ENCODE measurements around the gene PTPN5. TPM values are rescaled to one million over a fixed set of nuclear protein-coding genes. Genes with fewer than 3 reads are reported as not detected.

PTPN5 gene
- total RNA-seq, 1 experiment from 2014 or later: not detected

GRCh38 chr11:18739685-18740084 lies 51.9 kb downstream of the PTPN5 start:
- H3K36me3 ChIP-seq (ENCODE audit: control insufficient read depth in 1 of 2, insufficient read depth in 2 of 2, low read length in 2 of 2): no peaks in the 10 kb centered on the region
- no peaks in the 10 kb centered on the region for H3K9me3 ChIP-seq (ENCODE audit: control insufficient read depth in 1 of 2, insufficient read depth in 1 of 2, low read depth in 1 of 2, low read length in 2 of 2)
- H3K79me2 ChIP-seq (ENCODE audit: insufficient read depth, low read length): no peaks in the 10 kb centered on the region
- no peaks in the 10 kb centered on the region for H3K27me3 ChIP-seq (ENCODE audit: insufficient read depth, low read length)
- ChIA-PET POLR2A (no interaction called here), RAD21 (ENCODE audit: low non-redundant PET in 1 of 2, low total read pairs in 2 of 2, uncharacterized antibody in 2 of 2, unreplicated experiment in 2 of 2) (no interaction called here), CTCF (interaction anchor here (0.8 to 2.6 kb wide), 2 partner anchors 18 to 25 kb away, joined by 3 to 8 read pairs; no protein-coding TSS in a partner anchor)
- no peak overlapping the region for H2AFZ ChIP-seq (ENCODE audit: low read depth, low read length, poor library complexity, severe bottlenecking)
- H3K9me2 ChIP-seq (ENCODE audit: insufficient read depth): no peaks in the 10 kb centered on the region
- H3K27ac ChIP-seq (ENCODE audit: low read depth, low read length): no peak overlapping the region
- intact Hi-C loops (cut with micrococcal nuclease): no loop called here
- no peak for DNase-seq (ENCODE audit: low read depth, low spot score)
- no peak overlapping the region for H3K4me3 ChIP-seq (replicated peaks in 1 of 2; ENCODE audit: low read depth in 1 of 2, low read length in 2 of 2)
- BruUV-seq (replicated peaks): no TSS peak
- H4K20me1 ChIP-seq (ENCODE audit: insufficient read depth): no peaks in the 10 kb centered on the region
- TF ChIP-seq, protein P1, sequence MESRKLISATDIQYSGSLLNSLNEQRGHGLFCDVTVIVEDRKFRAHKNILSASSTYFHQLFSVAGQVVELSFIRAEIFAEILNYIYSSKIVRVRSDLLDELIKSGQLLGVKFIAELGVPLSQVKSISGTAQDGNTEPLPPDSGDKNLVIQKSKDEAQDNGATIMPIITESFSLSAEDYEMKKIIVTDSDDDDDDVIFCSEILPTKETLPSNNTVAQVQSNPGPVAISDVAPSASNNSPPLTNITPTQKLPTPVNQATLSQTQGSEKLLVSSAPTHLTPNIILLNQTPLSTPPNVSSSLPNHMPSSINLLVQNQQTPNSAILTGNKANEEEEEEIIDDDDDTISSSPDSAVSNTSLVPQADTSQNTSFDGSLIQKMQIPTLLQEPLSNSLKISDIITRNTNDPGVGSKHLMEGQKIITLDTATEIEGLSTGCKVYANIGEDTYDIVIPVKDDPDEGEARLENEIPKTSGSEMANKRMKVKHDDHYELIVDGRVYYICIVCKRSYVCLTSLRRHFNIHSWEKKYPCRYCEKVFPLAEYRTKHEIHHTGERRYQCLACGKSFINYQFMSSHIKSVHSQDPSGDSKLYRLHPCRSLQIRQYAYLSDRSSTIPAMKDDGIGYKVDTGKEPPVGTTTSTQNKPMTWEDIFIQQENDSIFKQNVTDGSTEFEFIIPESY (IDR thresholded peaks at IDR 0.05; ENCODE audit: extremely low read depth, insufficient replicate concordance, low read length): no peak
- no peak for TF ChIP-seq MAX (IDR thresholded peaks at IDR 0.05)
- no peak for TF ChIP-seq TCF7L2 (IDR thresholded peaks at IDR 0.05; ENCODE audit: borderline replicate concordance, extremely low read depth, insufficient read depth, insufficient read length)
- no peak for TF ChIP-seq JUND (IDR thresholded peaks at IDR 0.05)
- no peak for TF ChIP-seq YY1 (IDR thresholded peaks at IDR 0.05; ENCODE audit: extremely low read depth, insufficient replicate concordance, low read depth, low read length)
- no peak for TF ChIP-seq CBX3 (IDR thresholded peaks at IDR 0.05; ENCODE audit: low read depth)
- TF ChIP-seq EZH2phosphoT487 (IDR thresholded peaks at IDR 0.05; ENCODE audit: borderline replicate concordance): no peak
- TF ChIP-seq FOSL1 (IDR thresholded peaks at IDR 0.05; ENCODE audit: low read depth): no peak
- TF ChIP-seq REST (IDR thresholded peaks at IDR 0.05; ENCODE audit: low read depth): no peak
- no peak for TF ChIP-seq POLR2AphosphoS5 (IDR thresholded peaks at IDR 0.05; ENCODE audit: low read depth, low read length)
- TF ChIP-seq SIN3A (IDR thresholded peaks at IDR 0.05; ENCODE audit: low read depth): no peak
- no peak for TF ChIP-seq RAD21 (IDR thresholded peaks at IDR 0.05; ENCODE audit: low read depth)
- no peak for TF ChIP-seq ATF3 (IDR thresholded peaks at IDR 0.05)
- TF ChIP-seq CEBPB (IDR thresholded peaks at IDR 0.05; ENCODE audit: low read depth): no peak
- no peak for TF ChIP-seq POLR2A (IDR thresholded peaks at IDR 0.05; ENCODE audit: borderline replicate concordance, extremely low read depth, insufficient read depth, insufficient read length)
- TF ChIP-seq EZH2 (IDR thresholded peaks at IDR 0.05): no peak
- TF ChIP-seq, protein P2, sequence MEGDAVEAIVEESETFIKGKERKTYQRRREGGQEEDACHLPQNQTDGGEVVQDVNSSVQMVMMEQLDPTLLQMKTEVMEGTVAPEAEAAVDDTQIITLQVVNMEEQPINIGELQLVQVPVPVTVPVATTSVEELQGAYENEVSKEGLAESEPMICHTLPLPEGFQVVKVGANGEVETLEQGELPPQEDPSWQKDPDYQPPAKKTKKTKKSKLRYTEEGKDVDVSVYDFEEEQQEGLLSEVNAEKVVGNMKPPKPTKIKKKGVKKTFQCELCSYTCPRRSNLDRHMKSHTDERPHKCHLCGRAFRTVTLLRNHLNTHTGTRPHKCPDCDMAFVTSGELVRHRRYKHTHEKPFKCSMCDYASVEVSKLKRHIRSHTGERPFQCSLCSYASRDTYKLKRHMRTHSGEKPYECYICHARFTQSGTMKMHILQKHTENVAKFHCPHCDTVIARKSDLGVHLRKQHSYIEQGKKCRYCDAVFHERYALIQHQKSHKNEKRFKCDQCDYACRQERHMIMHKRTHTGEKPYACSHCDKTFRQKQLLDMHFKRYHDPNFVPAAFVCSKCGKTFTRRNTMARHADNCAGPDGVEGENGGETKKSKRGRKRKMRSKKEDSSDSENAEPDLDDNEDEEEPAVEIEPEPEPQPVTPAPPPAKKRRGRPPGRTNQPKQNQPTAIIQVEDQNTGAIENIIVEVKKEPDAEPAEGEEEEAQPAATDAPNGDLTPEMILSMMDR (IDR thresholded peaks at IDR 0.05 in 2 of 3, conservative IDR thresholded peaks at IDR 0.05 in 1 of 3; ENCODE audit: borderline replicate concordance in 1 of 3, insufficient read depth in 1 of 3, low read depth in 2 of 3, low read length in 2 of 3): no peak
- TF ChIP-seq SRF (IDR thresholded peaks at IDR 0.05; ENCODE audit: low read depth): no peak
- no peak for TF ChIP-seq ZFX (IDR thresholded peaks at IDR 0.05)
- H3K4me1 ChIP-seq (ENCODE audit: control insufficient read depth in 1 of 2, insufficient read depth in 2 of 2, low read length in 2 of 2): no peaks in the 10 kb centered on the region
- no peak overlapping the region for H3K4me2 ChIP-seq (ENCODE audit: low read length)
- no peak overlapping the region for H3K9ac ChIP-seq (ENCODE audit: low read length)
- ATAC-seq: no peak
